ENCODE measurements around the gene ECHS1.

Gene ECHS1

DNA sequence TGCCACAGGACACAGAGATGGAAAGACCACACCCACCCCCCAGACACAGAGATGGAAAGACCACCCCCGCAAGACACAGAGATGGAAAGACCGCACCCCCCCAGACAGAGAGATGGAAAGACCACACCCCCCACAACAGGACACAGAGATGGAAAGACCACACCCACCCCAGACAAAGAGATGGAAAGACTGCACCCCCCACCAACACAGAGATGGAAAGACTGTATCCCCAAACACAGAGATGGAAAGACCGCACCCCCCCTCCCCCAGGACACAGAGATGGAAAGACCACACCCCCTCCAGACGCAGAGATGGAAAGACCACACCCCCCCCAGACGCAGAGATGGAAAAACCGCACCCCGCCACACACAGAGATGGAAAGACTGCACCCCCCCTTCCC lies 56.4 kb downstream of the ECHS1 start:
- DNase-seq: no peak

DNA sequence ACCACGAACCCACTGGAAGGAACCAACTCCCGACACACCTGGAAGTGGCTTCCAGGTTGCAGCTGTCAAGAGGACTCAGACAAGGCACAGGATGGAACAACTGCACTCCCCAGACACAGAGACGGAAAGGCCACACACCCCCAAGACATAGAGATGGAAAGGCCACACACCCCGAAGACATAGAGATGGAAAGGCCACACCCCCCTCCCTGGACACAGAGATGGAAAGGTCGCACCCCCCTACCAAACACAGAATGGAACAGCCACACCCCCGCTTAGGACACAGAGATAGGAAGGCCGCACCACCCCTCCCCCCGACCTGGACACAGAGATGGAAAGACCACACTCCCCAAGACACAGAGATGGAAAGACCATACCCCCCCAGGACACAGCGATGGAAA lies 56.9 kb downstream of the ECHS1 start:
- DNase-seq: no peak

DNA sequence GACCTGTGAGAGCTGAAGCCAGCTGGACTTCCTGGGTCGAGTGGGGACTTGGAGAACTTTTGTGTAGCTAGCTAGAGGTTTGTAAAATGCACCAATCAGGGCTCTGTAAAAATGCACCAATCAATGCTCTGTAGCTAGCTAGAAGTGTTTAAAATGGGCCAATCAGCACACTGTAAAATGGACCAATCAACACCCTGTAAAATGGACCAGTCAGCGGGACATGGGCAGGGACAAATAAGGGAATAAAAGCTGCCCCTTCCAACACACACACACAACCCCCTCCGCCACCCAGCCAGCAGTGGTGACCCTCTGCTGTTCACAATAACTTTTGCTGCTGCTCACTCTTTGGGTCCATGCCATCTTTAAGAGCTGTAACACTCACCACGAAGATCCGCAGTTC lies 57.3 kb downstream of the ECHS1 start:
- DNase-seq: no peak

DNA sequence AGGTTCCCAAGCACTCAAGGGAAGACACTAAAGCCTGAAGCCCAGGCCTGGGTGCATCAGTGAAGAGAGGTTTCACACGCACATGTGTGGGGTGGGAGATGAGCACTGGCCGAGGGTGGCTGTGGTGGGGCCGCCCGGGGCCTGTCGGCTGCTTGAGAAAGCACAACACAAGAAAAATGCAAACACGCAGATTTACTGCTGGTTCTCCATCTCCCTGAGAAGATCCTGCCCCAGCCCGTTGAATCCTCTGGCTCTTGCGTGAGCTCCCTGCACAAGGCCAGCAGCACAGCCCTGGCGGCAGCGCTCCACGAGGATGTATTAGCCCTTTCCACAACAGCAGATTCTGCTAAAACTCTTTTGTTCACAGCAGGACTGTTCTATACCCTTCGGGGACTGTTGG lies 58.2 kb downstream of the ECHS1 start:
- DNase-seq: no peak

DNA sequence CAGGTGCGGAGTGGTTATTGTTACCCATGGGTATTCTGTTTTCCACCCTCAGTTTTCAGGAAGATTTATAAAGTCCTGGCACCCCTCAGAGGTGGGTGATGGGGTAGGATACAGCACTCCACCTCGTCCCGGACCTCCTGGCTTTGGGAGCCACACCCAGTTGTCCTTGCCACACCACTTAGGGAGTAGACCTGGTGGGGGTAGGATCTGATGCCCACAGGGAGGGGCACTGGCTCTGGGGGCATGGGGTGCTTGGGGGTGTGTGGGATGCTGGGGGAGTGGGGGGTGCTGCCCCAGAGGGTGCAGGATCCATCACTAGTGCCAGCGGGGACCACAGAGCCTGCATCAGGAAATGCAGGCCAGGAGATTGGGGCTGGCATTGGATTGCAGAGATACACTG lies 60.0 kb downstream of the ECHS1 start:
- DNase-seq: no peak

DNA sequence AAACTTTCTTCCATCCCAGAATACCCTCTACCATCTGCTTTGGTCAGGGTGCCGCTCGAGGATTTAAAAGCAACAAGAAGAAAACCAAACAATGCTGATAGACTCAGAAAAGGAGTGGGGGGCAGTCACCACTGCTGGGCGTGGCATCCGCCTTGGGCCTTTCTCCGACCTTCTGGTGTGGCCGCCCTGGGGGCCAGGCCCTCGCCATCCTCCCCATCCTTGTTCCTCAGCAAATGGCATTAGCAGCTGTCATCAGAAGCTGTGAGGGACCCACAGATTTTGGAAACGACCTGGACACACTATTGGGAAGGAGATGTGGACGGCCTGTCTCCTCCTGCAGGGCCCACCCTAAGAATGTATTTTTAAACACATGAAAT lies 60.4 kb downstream of the ECHS1 start:
- DNase-seq: no peak

Measured in activated CD8-positive, alpha-beta memory T cell treated with anti-CD3 and anti-CD28 coated beads, Interleukin-2, amount 50 U/mL, for 4 hours (primary cell).